MCF 10A (cell line): ENCODE results near the gene BCAS3. TPM values are rescaled to one million over a fixed set of nuclear protein-coding genes. Genes with fewer than 3 reads are reported as not detected.
"Not testable (repeated sequence)": the region's sequence is repeated elsewhere in the genome, so short reads cannot be mapped to it uniquely, and the experiment has no call there.

ENCODE experiments used
- BruUV-seq: library from RNA; stranded (reverse); fragments of 400-500 nt; replicated peaks from 2 replicates; lab custom pipeline; 2021; lab: Mats Ljungman, UMichigan
- CTCF ChIA-PET: fragments of 300-600 bp; sonication (Branson Sonifier 250); formaldehyde crosslinking; extraction: SDS; loops from one replicate; lab custom pipeline; 2021; ENCODE audit warnings: antibody characterized with exemption, inconsistent platforms; lab: Yijun Ruan, JAX
- POLR2A ChIA-PET: fragments of 300-600, 350-650 bp; sonication (Branson Sonifier 250); formaldehyde crosslinking; extraction: SDS; loops from one replicate; lab custom pipeline; 2020; ENCODE audit warnings: antibody characterized with exemption, inconsistent platforms; lab: Yijun Ruan, JAX
- DNase-seq: peaks from one replicate; pipeline ENCODE4 v3.0.0-alpha.2; 2018; ENCODE audit not compliant: unreplicated experiment
- H3K27ac Mint-ChIP-seq: one replicate; pipeline ENCODE4 v1.8.0; 2022; ENCODE audit warnings: mild to moderate bottlenecking, low read depth, mixed read lengths; ENCODE audit not compliant: unreplicated experiment
- H3K27me3 Mint-ChIP-seq: one replicate; pipeline ENCODE4 v1.8.0; 2022; ENCODE audit warnings: mixed read lengths; ENCODE audit not compliant: insufficient read depth, unreplicated experiment
- H3K36me3 Mint-ChIP-seq: one replicate; pipeline ENCODE4 v1.8.0; 2022; ENCODE audit warnings: mild to moderate bottlenecking, moderate library complexity, mixed read lengths; ENCODE audit not compliant: insufficient read depth, unreplicated experiment
- H3K4me1 Mint-ChIP-seq: one replicate; pipeline ENCODE4 v1.8.0; 2022; ENCODE audit warnings: mixed read lengths; ENCODE audit not compliant: insufficient read depth, unreplicated experiment
- H3K4me3 Mint-ChIP-seq: one replicate; pipeline ENCODE4 v1.8.0; 2022; ENCODE audit warnings: mild to moderate bottlenecking, moderate library complexity, mixed read lengths; ENCODE audit not compliant: unreplicated experiment
- H3K9me3 Mint-ChIP-seq: one replicate; pipeline ENCODE4 v1.8.0; 2022; ENCODE audit warnings: mixed read lengths; ENCODE audit not compliant: unreplicated experiment
- intact Hi-C: fragments of 100-400 bp; cut with micrococcal nuclease; formaldehyde crosslinking; loops from 2 replicates; pipeline ENCODE4 v1.14.1; 2022
- total RNA-seq: library from RNA; stranded (reverse); gene quantifications from 2 replicates; pipeline ENCODE4 v1.2.3, GENCODE V29; 2022
- TF ChIP-seq, protein P1 (sequence below): fragments of 200-600 bp; IDR thresholded peaks from one replicate; pipeline ENCODE4 v1.8.0; 2022; ENCODE audit warnings: antibody characterized with exemption, mild to moderate bottlenecking; ENCODE audit not compliant: unreplicated experiment

BCAS3 gene
- total RNA-seq, 1 experiment from 2014 or later: 14.6 TPM

DNA sequence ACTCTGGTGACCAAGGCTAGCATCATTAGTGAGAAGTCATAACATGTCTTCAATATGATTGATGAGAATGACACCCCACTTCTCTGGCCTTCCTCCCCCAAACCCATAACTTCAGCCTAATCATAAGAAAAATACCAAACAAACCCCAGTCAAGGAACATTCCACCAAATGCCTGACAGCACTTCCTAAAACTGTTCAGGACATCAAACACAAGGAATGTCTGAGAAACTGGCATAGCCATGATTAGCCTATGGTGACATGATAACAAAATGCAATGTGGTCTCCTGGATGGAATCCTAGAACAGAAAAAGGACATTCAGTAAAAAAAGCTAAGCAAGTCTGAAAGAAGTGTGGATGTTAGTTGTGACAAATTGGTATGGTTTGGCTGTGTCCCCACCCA, 749.9 kb downstream of the BCAS3 start:
- Mint-ChIP-seq H3K4me3 (no peak overlapping the region), H3K36me3 (no peaks in the 10 kb centered on the region), H3K27me3 (peaks cover 3% of the 10 kb centered on the region), H3K27ac (no peak overlapping the region), H3K4me1 (peaks cover 5% of the 10 kb centered on the region), H3K9me3 (no peaks in the 10 kb centered on the region)
- intact Hi-C loops: no loop called here
- BruUV-seq: no TSS peak
- CTCF ChIA-PET: interaction anchor here (0.6 to 1.5 kb wide), 3 partner anchors 14 to 427 kb away, joined by 3 to 7 read pairs (median 7); no protein-coding TSS in a partner anchor
- DNase-seq: no peak
- POLR2A ChIA-PET: interaction anchor here (0.5 to 1.0 kb wide), 2 partner anchors 147 to 499 kb away, joined by 3 read pairs; no protein-coding TSS in a partner anchor
- TF ChIP-seq, protein P1, sequence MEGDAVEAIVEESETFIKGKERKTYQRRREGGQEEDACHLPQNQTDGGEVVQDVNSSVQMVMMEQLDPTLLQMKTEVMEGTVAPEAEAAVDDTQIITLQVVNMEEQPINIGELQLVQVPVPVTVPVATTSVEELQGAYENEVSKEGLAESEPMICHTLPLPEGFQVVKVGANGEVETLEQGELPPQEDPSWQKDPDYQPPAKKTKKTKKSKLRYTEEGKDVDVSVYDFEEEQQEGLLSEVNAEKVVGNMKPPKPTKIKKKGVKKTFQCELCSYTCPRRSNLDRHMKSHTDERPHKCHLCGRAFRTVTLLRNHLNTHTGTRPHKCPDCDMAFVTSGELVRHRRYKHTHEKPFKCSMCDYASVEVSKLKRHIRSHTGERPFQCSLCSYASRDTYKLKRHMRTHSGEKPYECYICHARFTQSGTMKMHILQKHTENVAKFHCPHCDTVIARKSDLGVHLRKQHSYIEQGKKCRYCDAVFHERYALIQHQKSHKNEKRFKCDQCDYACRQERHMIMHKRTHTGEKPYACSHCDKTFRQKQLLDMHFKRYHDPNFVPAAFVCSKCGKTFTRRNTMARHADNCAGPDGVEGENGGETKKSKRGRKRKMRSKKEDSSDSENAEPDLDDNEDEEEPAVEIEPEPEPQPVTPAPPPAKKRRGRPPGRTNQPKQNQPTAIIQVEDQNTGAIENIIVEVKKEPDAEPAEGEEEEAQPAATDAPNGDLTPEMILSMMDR: no peak

GRCh38 chr17:61429274-61429673, 751.6 kb downstream of the BCAS3 start:
- Mint-ChIP-seq H3K36me3 (no peaks in the 10 kb centered on the region), H3K9me3 (peaks cover 2% of the 10 kb centered on the region), H3K4me3 (no peak overlapping the region), H3K27ac (no peak overlapping the region), H3K27me3 (no peaks in the 10 kb centered on the region), H3K4me1 (peaks cover 5% of the 10 kb centered on the region)
- POLR2A ChIA-PET: no interaction called here
- TF ChIP-seq, protein P1: no peak
- intact Hi-C loops: no loop called here
- CTCF ChIA-PET: no interaction called here
- DNase-seq: no peak
- no TSS peak for BruUV-seq

- intact Hi-C loops, BruUV-seq, H3K9me3 Mint-ChIP-seq, H3K4me3 Mint-ChIP-seq, H3K4me1 Mint-ChIP-seq, H3K36me3 Mint-ChIP-seq, CTCF ChIA-PET, DNase-seq, POLR2A ChIA-PET, H3K27ac Mint-ChIP-seq, H3K27me3 Mint-ChIP-seq: not testable (repeated sequence)
Observed at GRCh38 chr17:61429831-61430230, 752.2 kb downstream of the BCAS3 start.

GRCh38 chr17:61431594-61432311, 754.1 kb downstream of the BCAS3 start:
- CTCF ChIA-PET: no interaction called here

More at GRCh38 chr17:61431594-61432311, 754.1 kb downstream of the BCAS3 start:
- TF ChIP-seq, protein P1: no peak
- Mint-ChIP-seq H3K4me3 (no peak overlapping the region), H3K27me3 (no peaks in the 10 kb centered on the region), H3K27ac (no peak overlapping the region), H3K36me3 (no peaks in the 10 kb centered on the region), H3K4me1 (peaks cover 5% of the 10 kb centered on the region), H3K9me3 (peaks cover 14% of the 10 kb centered on the region)
- intact Hi-C loops: no loop called here
- DNase-seq: peak; percentile 39
- no TSS peak for BruUV-seq
- POLR2A ChIA-PET: no interaction called here
